Choroid plexus epithelial cell (primary cell): Measurements from ENCODE around the gene CCDC110.

Source experiments
- DNase-seq: peaks from one replicate; pipeline ENCODE4 v3.0.0-alpha.2; 2010; ENCODE audit warnings: low read depth
- H3K4me3 ChIP-seq: 2 replicates; pipeline ENCODE4 v1.5.1; 2011; ENCODE audit warnings: low read depth, mild to moderate bottlenecking, control low read depth, low read length, moderate library complexity
- TF ChIP-seq, protein P1 (sequence below): conservative IDR thresholded peaks from 2 replicates; pipeline ENCODE4 v1.5.1; 2011; ENCODE audit warnings: low read depth, mild to moderate bottlenecking, control low read depth, inconsistent platforms, low read length, moderate library complexity

CCDC110 gene

DNA sequence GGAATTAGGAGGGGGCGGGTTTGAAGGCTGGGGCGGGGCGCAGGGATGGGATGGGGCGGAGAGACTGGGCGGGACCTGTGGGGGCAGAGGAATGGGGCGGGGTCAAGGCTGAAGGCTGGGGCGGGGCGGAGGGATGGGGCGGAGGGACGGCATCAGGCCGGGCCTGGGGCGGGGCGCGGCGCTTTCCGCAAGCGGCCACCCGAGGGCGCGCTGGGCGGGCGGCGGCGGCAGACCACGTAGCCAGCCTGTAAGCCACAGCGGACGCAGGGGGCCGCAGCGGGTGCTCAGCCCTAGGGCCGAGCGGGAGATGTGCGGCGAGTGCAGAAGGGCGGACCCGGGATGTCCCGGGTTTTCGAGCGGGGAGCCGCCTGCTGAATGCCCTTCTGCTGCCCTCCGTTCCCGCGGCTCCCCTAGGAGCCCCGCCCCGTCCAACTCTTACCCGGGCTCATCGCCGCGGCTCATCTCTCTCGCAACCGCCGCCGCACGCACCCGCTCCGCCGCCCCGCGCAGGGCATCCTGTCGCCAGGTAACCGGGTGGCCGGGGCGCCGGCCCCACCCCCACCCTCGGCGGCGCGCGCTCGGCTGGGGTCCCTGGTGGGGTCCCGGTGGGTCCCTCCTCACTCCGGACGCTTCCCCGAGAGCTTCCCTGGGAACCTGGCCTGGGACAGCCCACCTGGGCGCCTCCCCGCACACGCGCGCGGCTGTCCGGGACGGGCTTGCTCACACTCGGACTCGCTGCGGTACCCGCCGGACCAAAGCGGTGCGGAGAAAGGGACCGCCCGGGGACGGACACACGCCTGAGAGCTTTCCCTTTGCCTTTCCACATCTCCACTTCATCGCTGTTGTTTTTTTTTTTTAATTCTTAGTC, at the start of gene CCDC110:
CCDC110 (minus strand) TSS at position 499 of the 868 bp plus-strand sequence; CDS start at position 449, 50 bp downstream.
- DNase-seq, result peak; percentile 98
- H3K4me3 ChIP-seq, result peak within 1 kb of the TSS; percentile 75
- TF ChIP-seq, protein P1, sequence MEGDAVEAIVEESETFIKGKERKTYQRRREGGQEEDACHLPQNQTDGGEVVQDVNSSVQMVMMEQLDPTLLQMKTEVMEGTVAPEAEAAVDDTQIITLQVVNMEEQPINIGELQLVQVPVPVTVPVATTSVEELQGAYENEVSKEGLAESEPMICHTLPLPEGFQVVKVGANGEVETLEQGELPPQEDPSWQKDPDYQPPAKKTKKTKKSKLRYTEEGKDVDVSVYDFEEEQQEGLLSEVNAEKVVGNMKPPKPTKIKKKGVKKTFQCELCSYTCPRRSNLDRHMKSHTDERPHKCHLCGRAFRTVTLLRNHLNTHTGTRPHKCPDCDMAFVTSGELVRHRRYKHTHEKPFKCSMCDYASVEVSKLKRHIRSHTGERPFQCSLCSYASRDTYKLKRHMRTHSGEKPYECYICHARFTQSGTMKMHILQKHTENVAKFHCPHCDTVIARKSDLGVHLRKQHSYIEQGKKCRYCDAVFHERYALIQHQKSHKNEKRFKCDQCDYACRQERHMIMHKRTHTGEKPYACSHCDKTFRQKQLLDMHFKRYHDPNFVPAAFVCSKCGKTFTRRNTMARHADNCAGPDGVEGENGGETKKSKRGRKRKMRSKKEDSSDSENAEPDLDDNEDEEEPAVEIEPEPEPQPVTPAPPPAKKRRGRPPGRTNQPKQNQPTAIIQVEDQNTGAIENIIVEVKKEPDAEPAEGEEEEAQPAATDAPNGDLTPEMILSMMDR, result peak; percentile 44

DNA sequence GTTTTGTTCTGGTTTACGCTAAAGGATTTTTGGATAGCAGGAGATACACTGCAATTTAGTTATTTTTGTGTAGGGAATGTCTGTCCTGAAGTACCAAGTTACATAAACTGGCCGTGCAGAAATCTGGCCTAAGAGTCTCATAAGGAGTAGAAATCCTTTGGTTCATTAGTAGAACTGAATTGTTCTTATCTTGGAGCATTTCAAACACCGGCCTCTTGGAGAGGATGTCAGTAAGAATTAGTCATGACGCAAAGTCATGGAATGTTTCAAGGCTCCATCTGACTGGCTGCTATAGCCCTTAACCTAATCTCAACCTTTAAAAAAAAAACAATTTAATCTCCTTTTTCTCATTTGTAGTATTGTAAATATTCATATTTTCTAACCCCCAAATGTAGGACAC, 48.6 kb upstream of the CCDC110 start:
- no peak overlapping the region for H3K4me3 ChIP-seq
- TF ChIP-seq, protein P1, result no peak
- DNase-seq, result peak; percentile 82

DNA sequence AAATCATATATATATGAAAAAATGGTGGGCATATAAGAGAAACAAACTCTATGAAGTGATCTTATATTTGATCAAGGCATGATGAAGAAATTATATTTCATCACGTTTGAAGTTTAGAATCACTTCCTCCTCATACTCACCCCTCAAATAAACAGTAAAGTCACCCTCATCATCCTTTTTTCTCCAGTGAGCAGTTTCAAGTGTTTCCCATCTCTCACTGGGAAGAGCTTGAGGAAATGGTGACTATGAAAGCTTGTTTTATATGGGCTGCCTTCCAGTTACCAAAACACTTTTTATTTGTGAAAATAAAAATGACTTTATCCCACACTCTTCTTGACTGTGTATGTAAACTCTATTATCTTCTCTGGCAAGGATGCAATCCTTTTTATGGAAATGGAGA, 47.0 kb upstream of the CCDC110 start:
- DNase-seq, result no peak
- H3K4me3 ChIP-seq, result no peak overlapping the region
- TF ChIP-seq, protein P1, result no peak

DNA sequence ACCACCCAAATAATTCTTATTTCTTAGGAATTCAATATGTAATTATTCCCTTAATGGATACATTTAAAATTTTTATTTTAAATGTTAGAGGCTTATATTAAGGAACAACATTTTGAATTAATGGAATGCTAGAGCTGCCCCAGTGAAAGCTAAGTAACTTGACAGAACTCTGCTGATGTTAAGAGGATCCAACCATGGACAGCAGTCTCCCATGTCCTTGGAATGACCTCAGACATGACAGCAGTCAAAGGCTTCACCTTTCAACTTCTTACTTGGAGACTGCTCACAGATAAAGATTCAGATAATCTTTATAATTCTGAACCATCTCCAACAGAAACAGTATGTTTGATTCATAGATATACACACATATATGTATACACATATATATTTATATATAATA, 46.5 kb upstream of the CCDC110 start:
- H3K4me3 ChIP-seq, result no peak overlapping the region
- TF ChIP-seq, protein P1, result no peak
- no peak for DNase-seq

DNA sequence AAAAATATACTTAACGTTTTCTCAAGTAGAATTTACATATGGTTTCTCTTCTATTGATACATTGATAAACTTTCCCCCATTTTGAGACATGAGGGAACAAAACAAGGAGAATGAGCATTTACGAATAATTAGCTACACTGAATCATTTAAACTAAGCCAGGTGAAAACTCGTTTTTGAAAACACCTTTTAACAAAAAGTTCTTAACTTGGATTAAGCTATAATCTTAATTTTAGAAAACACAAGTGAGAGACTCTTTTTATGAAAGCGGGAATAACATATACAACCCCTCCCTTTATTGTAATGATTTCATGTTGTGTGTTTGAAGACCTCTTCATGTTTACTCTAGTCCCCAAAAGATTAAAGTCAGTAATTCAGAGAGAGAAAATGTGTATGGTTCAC, 43.7 kb upstream of the CCDC110 start:
- TF ChIP-seq, protein P1, result no peak
- no peak overlapping the region for H3K4me3 ChIP-seq
- DNase-seq, result no peak

DNA sequence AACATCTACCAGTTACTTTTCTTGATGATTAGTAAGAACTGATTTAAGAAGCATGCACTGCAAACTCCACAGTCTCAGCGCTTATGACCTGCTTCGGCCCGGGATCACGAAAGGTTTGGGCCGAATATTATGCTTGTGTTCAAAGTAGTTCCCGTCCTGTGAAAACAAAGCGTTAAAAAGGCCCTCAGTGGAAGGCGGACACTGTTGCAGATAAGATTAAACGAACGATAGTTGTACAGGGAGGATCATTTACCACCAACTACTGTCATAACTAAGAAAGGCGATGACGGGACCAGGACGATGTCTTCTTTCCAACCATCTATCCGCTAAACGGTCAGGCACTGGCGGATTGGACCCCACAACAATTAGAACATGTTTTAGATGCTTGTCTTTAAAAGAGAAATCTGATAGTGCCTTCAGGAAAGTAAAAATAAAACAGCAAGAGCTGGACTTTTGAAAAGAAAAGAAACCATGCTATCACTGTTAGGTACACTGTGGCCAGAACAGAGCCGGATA, 42.7 kb upstream of the CCDC110 start:
- DNase-seq, result no peak
- TF ChIP-seq, protein P1, result no peak
- no peak overlapping the region for H3K4me3 ChIP-seq
